Neuronal stem cell (in vitro differentiated cells): ENCODE data around the gene RNF157.

Source experiments
- DNase-seq: peaks from one replicate; pipeline ENCODE4 v3.0.0-alpha.2; 2013; ENCODE audit warnings: low spot score
- H2AFZ ChIP-seq: one replicate; pipeline ENCODE4 v1.6.1; 2013; ENCODE audit warnings: mild to moderate bottlenecking, low read length, inconsistent platforms
- H2AK5ac ChIP-seq: 2 replicates; pipeline ENCODE4 v1.6.1; 2013; ENCODE audit warnings: low read depth, mild to moderate bottlenecking, inconsistent platforms, low read length, moderate library complexity, mixed read lengths
- H2BK120ac ChIP-seq: 2 replicates; pipeline ENCODE4 v1.6.1; 2013; ENCODE audit warnings: low read depth, mild to moderate bottlenecking, inconsistent platforms, low read length, moderate library complexity, mixed read lengths
- H2BK12ac ChIP-seq: one replicate; pipeline ENCODE4 v1.6.1; 2013; ENCODE audit warnings: low read length, inconsistent platforms
- H2BK15ac ChIP-seq: 2 replicates; pipeline ENCODE4 v1.6.1; 2013; ENCODE audit warnings: mild to moderate bottlenecking, low read length, inconsistent platforms, mixed read lengths
- H2BK5ac ChIP-seq: one replicate; pipeline ENCODE4 v1.6.1; 2013; ENCODE audit warnings: inconsistent platforms, mild to moderate bottlenecking, low read length, moderate library complexity
- H3K14ac ChIP-seq: one replicate; pipeline ENCODE4 v1.6.1; 2013; ENCODE audit warnings: low read length, inconsistent platforms
- H3K18ac ChIP-seq: 2 replicates; pipeline ENCODE4 v1.6.1; 2013; ENCODE audit warnings: low read length, inconsistent platforms
- H3K23ac ChIP-seq: 2 replicates; pipeline ENCODE4 v1.6.1; 2013; ENCODE audit warnings: low read depth, mild to moderate bottlenecking, mixed read lengths, low read length, inconsistent platforms; ENCODE audit not compliant: poor library complexity
- H3K27ac ChIP-seq: replicated peaks from 3 replicates; pipeline ENCODE4 v1.5.1; 2013; ENCODE audit warnings: low read length, inconsistent platforms
- H3K27me3 ChIP-seq, 3 experiments: 2 replicates each; pipeline ENCODE4 v1.6.1; 2013; ENCODE audit warnings: low read length in 3 of 3, mild to moderate bottlenecking in 2 of 3, inconsistent platforms in 1 of 3, low read depth in 1 of 3, mixed read lengths in 1 of 3, moderate library complexity in 1 of 3; ENCODE audit not compliant: control insufficient read depth in 3 of 3, insufficient read depth in 3 of 3
- H3K36me3 ChIP-seq, 2 donors: replicated peaks in 1 of 2; 2 replicates each; pipeline ENCODE4 v1.6.1; 2013; ENCODE audit warnings: low read length in 2 of 2; ENCODE audit not compliant: control insufficient read depth in 2 of 2, insufficient read depth in 2 of 2
- H3K4ac ChIP-seq: 2 replicates; pipeline ENCODE4 v1.6.1; 2013; ENCODE audit warnings: inconsistent platforms, mild to moderate bottlenecking, low read length, moderate library complexity
- H3K4me1 ChIP-seq, 2 donors: 1 replicate in 1 of 2; 2 replicates in 1 of 2; pipeline ENCODE4 v1.6.1; 2013; ENCODE audit warnings: low read length in 2 of 2, low read depth in 1 of 2; ENCODE audit not compliant: control insufficient read depth in 2 of 2, insufficient read depth in 1 of 2
- H3K4me2 ChIP-seq: one replicate; pipeline ENCODE4 v1.6.1; 2013; ENCODE audit warnings: mild to moderate bottlenecking, low read length, inconsistent platforms; ENCODE audit not compliant: insufficient read depth, poor library complexity, severe bottlenecking
- H3K4me3 ChIP-seq, 2 donors: 2 replicates each; pipeline ENCODE4 v1.5.1; 2013; ENCODE audit warnings: low read length in 2 of 2, mild to moderate bottlenecking in 2 of 2, inconsistent platforms in 1 of 2, moderate library complexity in 1 of 2
- H3K79me1 ChIP-seq: one replicate; pipeline ENCODE4 v1.6.1; 2013; ENCODE audit warnings: low read depth, mild to moderate bottlenecking, inconsistent platforms, low read length, moderate library complexity
- H3K9ac ChIP-seq: one replicate; pipeline ENCODE4 v1.6.1; 2013; ENCODE audit warnings: mild to moderate bottlenecking, low read depth, low read length, inconsistent platforms; ENCODE audit not compliant: poor library complexity
- H3K9me3 ChIP-seq, 2 donors: replicated peaks in 1 of 2; 2 replicates each; pipeline versions ENCODE3 to v1.6.1; 2013; ENCODE audit warnings: low read length in 2 of 2, mild to moderate bottlenecking in 2 of 2, inconsistent platforms in 1 of 2, low read depth in 1 of 2, mixed read lengths in 1 of 2, moderate library complexity in 1 of 2; ENCODE audit not compliant: control insufficient read depth in 2 of 2, insufficient read depth in 1 of 2
- H4K8ac ChIP-seq: one replicate; pipeline ENCODE4 v1.6.1; 2013; ENCODE audit warnings: low read depth, mild to moderate bottlenecking, inconsistent platforms, low read length, moderate library complexity
- H4K91ac ChIP-seq: one replicate; pipeline ENCODE4 v1.6.1; 2013; ENCODE audit warnings: low read length, low read depth, mild to moderate bottlenecking, inconsistent platforms; ENCODE audit not compliant: poor library complexity
- WGBS, 2 donors: extraction: QIAGEN DNeasy Blood & Tissue Kit; methylation state at CpG; one replicate each; pipeline ENCODE4 v1.1.7; 2013; ENCODE audit warnings: missing lambda C conversion rate in 2 of 2, mixed read lengths in 1 of 2; ENCODE audit not compliant: insufficient read length in 2 of 2, insufficient replicate concordance in 1 of 2; ENCODE audit errors: extremely low coverage in 2 of 2; 5-methylcytosine and 5-hydroxymethylcytosine counted together

RNF157 gene

DNA sequence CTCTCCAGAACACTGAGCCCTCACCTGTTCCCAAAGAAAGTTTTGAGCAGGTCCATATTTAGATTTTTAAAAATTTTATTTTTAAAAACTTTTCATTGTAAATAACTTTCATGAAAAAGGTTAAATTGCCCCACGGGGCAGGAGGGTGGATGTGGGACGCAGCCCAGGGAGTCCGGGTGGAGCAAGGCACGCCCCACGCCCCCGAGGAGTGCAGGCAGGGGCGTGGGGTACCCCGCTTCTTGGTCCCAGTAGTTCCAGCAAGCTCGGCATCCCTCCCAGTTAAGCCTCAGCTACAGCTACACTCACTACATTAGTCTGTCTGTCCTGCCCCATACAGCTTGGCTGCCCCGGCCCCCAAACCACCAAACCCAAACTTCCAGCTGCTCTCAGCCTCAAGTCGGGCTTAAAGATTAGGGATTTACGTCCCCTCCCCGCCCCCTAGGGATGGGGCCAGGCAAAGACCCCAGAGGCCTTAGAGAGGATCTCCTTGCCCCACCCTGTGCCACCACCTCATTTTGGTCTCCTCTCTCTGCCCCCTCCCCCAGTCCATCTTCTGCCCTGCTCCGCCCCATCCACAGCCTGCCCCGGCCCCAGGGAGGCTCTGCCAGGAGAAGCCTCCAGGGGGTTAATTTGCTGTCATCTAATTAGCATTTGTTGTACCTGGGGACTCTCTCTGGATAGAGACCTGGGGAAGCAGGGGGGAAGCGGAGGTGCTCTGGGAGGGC, 103.9 kb downstream of the RNF157 start:
- no peak overlapping the region for H3K4me2 ChIP-seq
- H2AFZ ChIP-seq = no peak overlapping the region
- H3K27ac ChIP-seq = no peak overlapping the region
- peak overlapping the region; percentile 99 for H2BK15ac ChIP-seq
- peak overlapping the region; percentile 100 for H2AK5ac ChIP-seq
- H3K4me3 ChIP-seq = no peak overlapping the region
- H4K8ac ChIP-seq = no peak overlapping the region
- no peak overlapping the region for H3K23ac ChIP-seq
- peaks cover 0 to 6% of the 10 kb centered on the region in 2 donors for H3K9me3 ChIP-seq
- H3K9ac ChIP-seq = no peak overlapping the region
- no peak overlapping the region for H3K14ac ChIP-seq
- H4K91ac ChIP-seq = no peak overlapping the region
- H3K18ac ChIP-seq = peak overlapping the region; percentile 99
- no peaks in the 10 kb centered on the region for H3K36me3 ChIP-seq
- peak overlapping the region; percentile 99 for H2BK12ac ChIP-seq
- H3K79me1 ChIP-seq = peaks cover 3% of the 10 kb centered on the region
- H3K4ac ChIP-seq = no peak overlapping the region
- peak overlapping the region; percentile 99 for H2BK120ac ChIP-seq
- DNase-seq = no peak
- no CpG with 5 or more reads among the region's 16 CpGs for WGBS, 2 donors
- H3K27me3 ChIP-seq = peaks cover 0 to 61% (median 20%) of the 10 kb centered on the region in 3 experiments
- H3K4me1 ChIP-seq = peaks cover 57 to 65% of the 10 kb centered on the region in 2 donors
- H2BK5ac ChIP-seq = peak overlapping the region; percentile 49

DNA sequence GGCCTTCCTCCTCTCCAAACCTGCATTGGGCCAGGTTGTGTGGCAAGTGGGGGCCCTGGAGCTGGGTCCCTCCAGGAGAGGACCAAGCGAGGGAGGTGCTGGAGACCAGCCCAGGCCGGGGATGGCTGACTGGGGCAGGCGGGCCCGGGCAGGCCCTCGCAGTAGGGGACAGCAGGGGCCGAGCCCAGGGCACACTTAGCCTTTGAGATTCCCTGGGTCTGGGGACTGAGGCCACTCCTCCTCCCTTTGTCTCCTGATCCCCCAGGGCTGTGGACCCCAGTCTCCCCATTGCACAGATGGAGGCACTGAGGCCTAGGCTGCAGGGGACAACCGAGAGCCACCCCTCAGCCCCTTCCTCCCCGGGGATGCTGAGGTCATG, 104.5 kb downstream of the RNF157 start:
- peak overlapping the region; percentile 99 for H2BK15ac ChIP-seq
- no peak overlapping the region for H3K4ac ChIP-seq
- peak overlapping the region; percentile 51 for H3K14ac ChIP-seq
- H2BK5ac ChIP-seq = no peak overlapping the region
- no peak overlapping the region for H3K27ac ChIP-seq
- peak overlapping the region; percentile 75 for H3K9ac ChIP-seq
- H2AK5ac ChIP-seq = peak overlapping the region; percentile 99
- H3K79me1 ChIP-seq = peaks cover 3% of the 10 kb centered on the region
- H3K4me3 ChIP-seq = no peak overlapping the region
- H3K18ac ChIP-seq = peak overlapping the region; percentile 96
- peaks cover 0 to 6% of the 10 kb centered on the region in 2 donors for H3K9me3 ChIP-seq
- no peak overlapping the region for H2AFZ ChIP-seq
- H4K8ac ChIP-seq = no peak overlapping the region
- peak overlapping the region; percentile 83 for H4K91ac ChIP-seq
- peak overlapping the region; percentile 24 for H3K4me2 ChIP-seq
- H2BK120ac ChIP-seq = peak overlapping the region; percentile 74
- H3K27me3 ChIP-seq = peaks cover 0 to 65% (median 18%) of the 10 kb centered on the region in 3 experiments
- no CpG with 5 or more reads among the region's 8 CpGs for WGBS, 2 donors
- H3K23ac ChIP-seq = no peak overlapping the region
- no peaks in the 10 kb centered on the region for H3K36me3 ChIP-seq
- DNase-seq = no peak
- peaks cover 57 to 61% of the 10 kb centered on the region in 2 donors for H3K4me1 ChIP-seq
- peak overlapping the region; percentile 92 for H2BK12ac ChIP-seq

DNA sequence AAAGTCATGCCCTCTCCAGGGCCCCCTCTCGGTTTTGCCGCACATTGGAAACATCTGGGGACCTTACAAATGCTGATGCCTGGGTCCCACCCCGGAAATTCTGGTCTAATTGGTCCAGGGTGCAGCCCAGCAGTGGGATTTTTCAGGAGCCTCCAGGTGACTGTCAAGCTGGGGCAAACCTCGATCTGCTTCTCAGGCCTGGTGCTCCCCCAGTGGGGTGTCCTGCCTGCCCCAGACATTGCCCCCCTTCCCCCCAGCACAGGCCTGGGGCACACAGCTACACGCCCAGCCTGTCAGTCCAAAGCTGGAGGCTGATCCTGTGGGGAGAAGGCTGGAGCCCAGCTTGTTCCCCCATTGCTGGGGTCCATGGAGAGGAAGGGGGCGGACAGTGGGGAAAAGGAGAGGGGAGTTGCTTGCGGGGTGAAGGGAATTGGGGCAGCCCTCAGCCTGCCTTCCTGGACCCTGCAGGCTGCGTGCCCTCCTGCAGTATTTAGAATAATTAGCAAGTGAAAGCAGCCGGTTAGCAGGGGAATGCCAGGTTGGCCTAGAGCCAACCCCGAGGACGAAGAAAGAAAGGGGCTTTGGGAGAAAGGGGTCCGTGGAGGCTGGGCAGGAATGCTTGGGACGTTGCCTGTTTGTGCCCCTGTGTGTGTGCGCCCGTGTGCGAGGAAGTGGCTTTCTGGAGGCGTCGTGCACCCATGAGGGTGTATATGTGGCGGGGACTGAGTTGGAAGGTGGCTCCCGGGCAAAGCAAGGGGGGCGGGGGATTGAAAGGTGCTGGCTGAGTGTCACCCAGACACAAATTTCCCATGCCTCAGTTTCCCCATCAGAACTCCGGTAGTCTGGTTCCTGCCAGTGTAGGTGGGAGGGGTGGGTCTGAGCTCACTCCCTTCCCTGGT, 105.1 kb downstream of the RNF157 start:
- peak overlapping the region; percentile 24 for H3K4me2 ChIP-seq
- H3K79me1 ChIP-seq = peaks cover 3% of the 10 kb centered on the region
- no CpG with 5 or more reads among the region's 22 CpGs for WGBS, 2 donors
- peak overlapping the region; percentile 83 for H4K91ac ChIP-seq
- H2BK120ac ChIP-seq = peak overlapping the region; percentile 74
- H3K27me3 ChIP-seq = peaks cover 0 to 65% (median 12%) of the 10 kb centered on the region in 3 experiments
- no peak overlapping the region for H3K4me3 ChIP-seq
- H3K18ac ChIP-seq = peak overlapping the region; percentile 96
- H4K8ac ChIP-seq = no peak overlapping the region
- no peak overlapping the region for H3K23ac ChIP-seq
- peak overlapping the region; percentile 19 for H2BK5ac ChIP-seq
- H3K14ac ChIP-seq = peak overlapping the region; percentile 51
- H2BK15ac ChIP-seq = peak overlapping the region; percentile 99
- H2AFZ ChIP-seq = peak overlapping the region; percentile 56
- peak overlapping the region; percentile 99 for H2AK5ac ChIP-seq
- H3K9me3 ChIP-seq = peaks cover 0 to 6% of the 10 kb centered on the region in 2 donors
- no peak overlapping the region for H3K27ac ChIP-seq
- no peaks in the 10 kb centered on the region for H3K36me3 ChIP-seq
- peak overlapping the region; percentile 75 for H3K9ac ChIP-seq
- H3K4me1 ChIP-seq = peaks cover 57% of the 10 kb centered on the region in 2 donors
- H2BK12ac ChIP-seq = peak overlapping the region; percentile 92
- H3K4ac ChIP-seq = peak overlapping the region; percentile 48
- no peak for DNase-seq
